HCT116 (cell line): Measurements from ENCODE around the gene KCNK13.

Experiments
- CTCF ChIP-seq, 3 experiments: fragments of 200-600 bp in 1 of 3; sonication (generic) in 1 of 3; IDR thresholded peaks in 2 of 3; conservative IDR thresholded peaks in 1 of 3; 2 replicates each; pipeline ENCODE4 v1.5.1; 2012 to 2017; ENCODE audit warnings: low read depth in 2 of 3, low read length in 2 of 3, antibody characterized with exemption in 1 of 3, borderline replicate concordance in 1 of 3, control low read depth in 1 of 3, mild to moderate bottlenecking in 1 of 3, mixed read lengths in 1 of 3, mixed run types in 1 of 3, moderate library complexity in 1 of 3; ENCODE audit not compliant: insufficient read depth in 1 of 3
- EZH2 ChIP-seq: fragments of 200-600 bp; sonication (generic); IDR thresholded peaks from 2 replicates; pipeline ENCODE4 v1.6.1; 2017; ENCODE audit warnings: antibody characterized with exemption, mixed run types
- POLR2AphosphoS5 ChIP-seq: IDR thresholded peaks from 2 replicates; pipeline ENCODE4 v1.6.1; 2011; ENCODE audit warnings: mild to moderate bottlenecking, low read depth, low read length, moderate library complexity
- SP1 ChIP-seq: IDR thresholded peaks from 2 replicates; pipeline ENCODE4 v1.6.1; 2012; ENCODE audit warnings: low read depth
- SRF ChIP-seq: IDR thresholded peaks from 2 replicates; pipeline ENCODE4 v1.6.1; 2012; ENCODE audit warnings: low read depth

DNA sequence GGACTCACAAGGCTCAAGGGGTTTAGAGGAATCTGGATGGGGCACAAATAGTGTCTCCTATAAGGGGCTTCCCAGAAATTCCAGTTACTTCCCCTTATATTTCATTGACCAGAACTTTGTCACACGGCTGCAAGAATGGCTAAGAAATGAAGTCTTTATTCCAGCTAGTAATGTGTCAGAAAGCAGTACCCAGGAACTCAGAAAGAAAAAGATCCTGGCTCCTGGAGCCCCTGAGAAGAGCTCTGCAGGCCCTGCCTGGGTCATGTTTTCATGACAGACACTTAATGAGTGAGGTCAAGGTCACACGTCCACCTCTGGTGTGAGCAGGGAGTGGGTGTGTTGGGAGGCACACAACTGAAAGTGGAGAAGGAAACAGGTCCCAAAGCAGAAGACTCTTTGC lies 17.8 kb downstream of the KCNK13 start:
- TF ChIP-seq CTCF (IDR thresholded peaks at IDR 0.05 in 2 of 3, conservative IDR thresholded peaks at IDR 0.05 in 1 of 3; ENCODE audit: borderline replicate concordance in 1 of 3, insufficient read depth in 1 of 3, low read depth in 2 of 3, low read length in 2 of 3), result no peak
- TF ChIP-seq EZH2, result no peak
- no peak for TF ChIP-seq SP1
- no peak for TF ChIP-seq SRF
- no peak for TF ChIP-seq POLR2AphosphoS5
